Activated naive CD8-positive, alpha-beta T cell treated with anti-CD3 and anti-CD28 coated beads for 36 hours (primary cell): Measurements from ENCODE around the gene GIPC2. TPM values are rescaled to one million over a fixed set of nuclear protein-coding genes. Genes with fewer than 3 reads are reported as not detected.
A peak's percentile ranks its signal among the peaks of the same experiment; 100 is the strongest.
"Not testable (repeated sequence)": the region's sequence is repeated elsewhere in the genome, so short reads cannot be mapped to it uniquely, and the experiment has no call there.

Experiments
- DNase-seq: peaks from one replicate; pipeline ENCODE4 v3.0.0; 2021
- H3K27ac Mint-ChIP-seq: one replicate; pipeline ENCODE4 v1.8.0; 2022; ENCODE audit warnings: mild to moderate bottlenecking, moderate library complexity, mixed read lengths
- H3K27me3 Mint-ChIP-seq: one replicate; pipeline ENCODE4 v1.8.0; 2022; ENCODE audit warnings: mild to moderate bottlenecking, mixed read lengths
- H3K36me3 Mint-ChIP-seq: one replicate; pipeline ENCODE4 v1.8.0; 2021; ENCODE audit warnings: mild to moderate bottlenecking, mixed read lengths
- H3K4me1 Mint-ChIP-seq: one replicate; pipeline ENCODE4 v1.8.0; 2021; ENCODE audit warnings: mixed read lengths
- H3K4me3 Mint-ChIP-seq: one replicate; pipeline ENCODE4 v1.8.0; 2022; ENCODE audit warnings: mild to moderate bottlenecking, moderate library complexity, mixed read lengths
- H3K9me3 Mint-ChIP-seq: one replicate; pipeline ENCODE4 v1.8.0; 2022; ENCODE audit warnings: mixed read lengths
- total RNA-seq, 2 experiments: library from RNA; stranded (reverse); gene quantifications; one replicate each; pipeline ENCODE4 v1.2.3, GENCODE V29; 2021

The GIPC2 gene
- total RNA-seq, 2 experiments from 2014 or later, result 0.14 to 0.20 TPM

DNA sequence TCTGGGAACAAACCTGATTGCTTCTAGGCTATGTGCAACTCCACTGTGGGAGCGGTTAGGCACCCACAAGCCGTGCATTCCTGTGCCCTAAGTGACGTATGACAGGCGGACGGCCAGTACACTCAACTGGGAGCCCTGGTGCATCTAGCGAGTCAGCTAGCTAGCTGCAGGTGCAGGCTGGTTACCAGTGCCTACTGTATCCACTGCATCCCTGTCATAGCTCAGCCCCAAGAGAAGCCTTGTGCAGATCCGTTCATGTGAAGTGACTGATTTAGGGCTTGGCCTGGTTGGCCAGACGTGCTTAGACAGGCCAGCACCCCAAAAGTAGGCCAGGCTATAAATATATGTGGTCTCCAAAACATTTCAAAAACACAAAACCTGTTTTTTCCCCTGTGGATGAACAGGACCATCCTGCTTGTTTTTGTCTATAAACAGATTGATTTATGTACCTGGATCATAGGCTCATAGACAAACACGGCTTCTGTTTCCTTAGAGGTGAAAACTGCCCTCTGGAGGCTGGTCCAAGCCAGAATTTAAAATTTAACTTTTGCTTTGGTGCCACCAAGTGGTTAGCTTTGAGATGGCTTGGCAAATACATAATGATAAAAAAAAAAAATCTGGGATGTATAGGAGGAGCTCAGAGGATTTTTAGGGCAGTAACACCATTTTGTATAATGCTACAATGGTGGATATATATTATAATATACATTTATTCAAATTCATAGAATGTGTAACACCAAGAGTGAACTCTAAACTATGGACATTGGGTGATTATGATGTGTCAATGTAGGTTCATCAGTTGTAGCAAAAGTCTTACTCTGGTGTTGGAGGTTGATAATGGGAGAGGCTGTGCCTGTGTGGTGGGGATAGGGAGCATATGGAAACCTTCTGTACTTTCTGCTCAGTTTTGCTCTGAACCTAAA lies 68.5 kb downstream of the GIPC2 start:
- peak; percentile 47 for DNase-seq
- H3K27me3 Mint-ChIP-seq, result no peaks in the 10 kb centered on the region
- peaks cover 15% of the 10 kb centered on the region for H3K4me1 Mint-ChIP-seq
- H3K36me3 Mint-ChIP-seq, result no peaks in the 10 kb centered on the region
- no peaks in the 10 kb centered on the region for H3K9me3 Mint-ChIP-seq
- H3K4me3 Mint-ChIP-seq, result no peak overlapping the region
- no peak overlapping the region for H3K27ac Mint-ChIP-seq

- DNase-seq, H3K9me3 Mint-ChIP-seq, H3K4me1 Mint-ChIP-seq, H3K27me3 Mint-ChIP-seq, H3K4me3 Mint-ChIP-seq, H3K27ac Mint-ChIP-seq, H3K36me3 Mint-ChIP-seq: not testable (repeated sequence)
These were observed 74.7 kb downstream of the GIPC2 start for GRCh38 chr1:78120485-78120884.

DNA sequence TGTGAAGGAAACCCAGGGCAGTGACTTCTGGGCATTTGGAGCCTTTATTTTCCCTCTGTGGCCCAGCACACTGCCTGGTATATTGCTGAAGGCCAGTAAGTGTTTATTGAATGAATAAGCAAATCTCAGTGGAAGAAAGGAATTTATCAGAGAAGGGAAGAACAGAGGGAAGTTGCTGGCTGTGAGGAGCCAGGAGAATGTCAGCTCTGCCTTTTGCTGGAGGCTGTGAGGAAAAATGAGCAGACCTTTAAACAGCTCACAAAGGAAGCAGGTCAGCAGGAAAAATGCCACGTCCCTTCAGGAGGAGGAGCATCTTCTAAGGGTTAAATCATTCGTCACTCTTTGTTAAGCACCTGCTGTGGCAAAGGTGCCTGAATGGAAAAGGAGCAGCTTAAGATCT lies 75.9 kb downstream of the GIPC2 start:
- no peak for DNase-seq
- Mint-ChIP-seq H3K4me1 (no peaks in the 10 kb centered on the region), H3K27ac (no peak overlapping the region)

GRCh38 chr1:78122389-78122788 lies 76.6 kb downstream of the GIPC2 start:
- H3K36me3 Mint-ChIP-seq, result no peaks in the 10 kb centered on the region
- H3K4me3 Mint-ChIP-seq, result no peak overlapping the region
- no peaks in the 10 kb centered on the region for H3K4me1 Mint-ChIP-seq
- H3K27ac Mint-ChIP-seq, result no peak overlapping the region
- DNase-seq, result no peak
- no peaks in the 10 kb centered on the region for H3K27me3 Mint-ChIP-seq
- H3K9me3 Mint-ChIP-seq, result no peaks in the 10 kb centered on the region

More for the DNA sequence above, 75.9 kb downstream of the GIPC2 start:
- H3K9me3 Mint-ChIP-seq, result no peaks in the 10 kb centered on the region
- no peak overlapping the region for H3K4me3 Mint-ChIP-seq
- H3K27me3 Mint-ChIP-seq, result no peaks in the 10 kb centered on the region
- no peaks in the 10 kb centered on the region for H3K36me3 Mint-ChIP-seq

- Mint-ChIP-seq H3K27ac (no peak overlapping the region), H3K4me1 (no peaks in the 10 kb centered on the region), H3K27me3 (no peaks in the 10 kb centered on the region), H3K9me3 (no peaks in the 10 kb centered on the region), H3K4me3 (no peak overlapping the region), H3K36me3 (no peaks in the 10 kb centered on the region)
- no peak for DNase-seq
These were observed 80.7 kb downstream of the GIPC2 start for GRCh38 chr1:78126506-78126905.

GRCh38 chr1:78132174-78132947 lies 86.6 kb downstream of the GIPC2 start:
- no peaks in the 10 kb centered on the region for H3K27me3 Mint-ChIP-seq
- H3K27ac Mint-ChIP-seq, result no peak overlapping the region
- no peak overlapping the region for H3K4me3 Mint-ChIP-seq
- no peaks in the 10 kb centered on the region for H3K9me3 Mint-ChIP-seq
- no peak for DNase-seq
- H3K4me1 Mint-ChIP-seq, result no peaks in the 10 kb centered on the region
- no peaks in the 10 kb centered on the region for H3K36me3 Mint-ChIP-seq

GRCh38 chr1:78132948-78133322 lies 87.2 kb downstream of the GIPC2 start:
- H3K27ac Mint-ChIP-seq, result no peak overlapping the region
- H3K9me3 Mint-ChIP-seq, result no peaks in the 10 kb centered on the region
- no peaks in the 10 kb centered on the region for H3K27me3 Mint-ChIP-seq
- DNase-seq, result no peak
- no peak overlapping the region for H3K4me3 Mint-ChIP-seq
- no peaks in the 10 kb centered on the region for H3K36me3 Mint-ChIP-seq
- H3K4me1 Mint-ChIP-seq, result no peaks in the 10 kb centered on the region

DNA sequence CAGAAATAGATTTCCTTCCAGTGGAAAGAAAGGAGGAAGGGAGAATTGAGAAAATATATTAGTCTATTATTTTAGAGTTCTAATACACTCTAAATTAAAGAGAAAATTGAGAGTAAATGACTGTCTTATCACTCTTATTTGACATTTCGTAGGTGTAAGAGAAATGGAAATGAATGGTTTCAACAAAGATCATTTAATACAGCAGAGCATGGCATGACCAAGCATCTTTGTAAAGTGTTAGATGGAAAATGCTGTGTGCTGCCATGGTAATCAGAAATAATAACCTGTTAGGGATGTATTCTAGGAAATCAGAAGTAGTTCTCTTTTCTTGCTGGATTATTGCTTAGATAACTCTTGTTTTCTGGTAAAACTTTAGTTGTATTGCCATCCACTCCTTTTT lies 90.9 kb downstream of the GIPC2 start:
- Mint-ChIP-seq H3K4me1 (peaks cover 3% of the 10 kb centered on the region), H3K4me3 (no peak overlapping the region), H3K36me3 (no peaks in the 10 kb centered on the region), H3K9me3 (no peaks in the 10 kb centered on the region), H3K27me3 (no peaks in the 10 kb centered on the region), H3K27ac (no peak overlapping the region)
- DNase-seq, result no peak

DNA sequence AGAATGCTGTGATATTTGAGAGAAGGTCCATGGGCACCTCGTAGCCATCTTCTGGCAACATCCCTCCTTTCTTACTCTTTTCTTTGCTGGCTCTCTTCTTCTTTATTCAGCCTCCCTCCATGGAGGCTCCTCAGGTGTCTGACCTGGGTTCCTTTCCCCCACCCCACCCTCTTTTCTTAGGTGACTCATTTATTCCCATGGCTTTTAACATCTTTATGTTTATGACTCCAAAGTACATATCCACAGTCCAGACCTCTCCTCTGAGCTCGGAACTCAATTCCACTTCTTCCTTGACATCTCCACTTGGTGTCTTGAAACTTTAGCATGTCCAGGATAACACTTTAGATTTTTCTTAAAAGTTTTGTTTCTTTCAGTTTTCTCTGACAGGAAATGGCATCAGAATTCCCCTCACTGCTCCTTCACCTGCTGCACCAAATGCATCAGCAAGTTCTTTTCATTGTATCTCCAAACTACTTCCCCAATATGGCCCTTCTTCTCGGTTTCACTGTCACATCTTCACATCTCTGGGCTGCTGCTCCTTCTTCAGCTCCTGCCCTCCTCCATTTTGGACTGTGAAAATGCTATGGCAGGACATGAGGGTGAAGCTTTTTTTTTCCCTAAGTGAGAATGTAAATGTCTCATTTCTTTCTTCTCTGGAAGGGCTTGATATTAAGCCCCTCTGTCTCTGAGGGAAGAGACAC lies 95.9 kb downstream of the GIPC2 start:
- Mint-ChIP-seq H3K27ac (peak overlapping the region; percentile 27), H3K4me3 (no peak overlapping the region), H3K4me1 (peaks cover 18% of the 10 kb centered on the region), H3K9me3 (no peaks in the 10 kb centered on the region), H3K36me3 (no peaks in the 10 kb centered on the region), H3K27me3 (no peaks in the 10 kb centered on the region)
- DNase-seq, result no peak

DNA sequence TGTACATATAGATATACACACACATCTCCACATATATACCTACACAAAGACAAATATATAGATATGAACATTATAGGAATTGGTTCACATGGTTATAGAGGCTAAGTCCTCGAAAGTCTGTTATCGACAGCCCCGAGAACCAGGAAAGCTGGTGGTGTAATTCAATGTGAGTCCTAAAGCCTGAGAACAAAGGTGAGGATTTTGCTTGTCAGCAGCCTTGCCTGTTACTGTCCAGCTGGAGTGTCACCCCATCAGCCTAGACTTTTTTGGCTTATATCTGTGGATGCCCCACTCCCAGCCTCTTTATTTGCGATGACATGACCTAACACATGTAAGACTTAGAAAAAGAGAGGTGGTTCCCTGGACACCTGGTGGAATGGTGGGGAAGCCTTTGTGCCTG lies 97.0 kb downstream of the GIPC2 start:
- H3K4me3 Mint-ChIP-seq, result no peak overlapping the region

DNA sequence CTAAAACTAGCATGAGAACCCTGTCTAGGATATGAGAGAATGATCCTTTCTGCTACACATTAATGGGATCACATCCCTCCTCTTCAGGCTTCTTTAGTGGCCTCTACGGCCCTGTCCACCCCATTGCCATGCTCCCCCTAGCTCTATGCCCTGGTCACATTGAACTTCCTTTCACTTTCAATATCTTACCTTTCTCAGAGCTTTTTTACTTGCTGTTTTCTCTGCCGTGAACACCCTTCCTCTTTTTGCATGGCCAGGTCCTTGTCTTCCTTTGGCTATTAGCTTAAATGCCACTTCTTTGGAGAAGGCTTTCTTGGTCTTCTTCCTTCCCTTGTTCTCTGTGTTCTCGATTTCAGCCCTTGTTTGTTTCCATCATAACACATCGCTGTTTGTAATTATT lies 97.4 kb downstream of the GIPC2 start:
- Mint-ChIP-seq H3K9me3 (no peaks in the 10 kb centered on the region), H3K27me3 (peaks cover 3% of the 10 kb centered on the region), H3K36me3 (no peaks in the 10 kb centered on the region), H3K27ac (peak overlapping the region; percentile 30), H3K4me1 (peaks cover 18% of the 10 kb centered on the region), H3K4me3 (peak overlapping the region; percentile 46)
- no peak for DNase-seq

More for the DNA sequence above, 97.0 kb downstream of the GIPC2 start:
- DNase-seq, result no peak
- Mint-ChIP-seq H3K9me3 (no peaks in the 10 kb centered on the region), H3K36me3 (no peaks in the 10 kb centered on the region), H3K27ac (peak overlapping the region; percentile 30), H3K4me1 (peaks cover 18% of the 10 kb centered on the region), H3K27me3 (peaks cover 3% of the 10 kb centered on the region)

DNA sequence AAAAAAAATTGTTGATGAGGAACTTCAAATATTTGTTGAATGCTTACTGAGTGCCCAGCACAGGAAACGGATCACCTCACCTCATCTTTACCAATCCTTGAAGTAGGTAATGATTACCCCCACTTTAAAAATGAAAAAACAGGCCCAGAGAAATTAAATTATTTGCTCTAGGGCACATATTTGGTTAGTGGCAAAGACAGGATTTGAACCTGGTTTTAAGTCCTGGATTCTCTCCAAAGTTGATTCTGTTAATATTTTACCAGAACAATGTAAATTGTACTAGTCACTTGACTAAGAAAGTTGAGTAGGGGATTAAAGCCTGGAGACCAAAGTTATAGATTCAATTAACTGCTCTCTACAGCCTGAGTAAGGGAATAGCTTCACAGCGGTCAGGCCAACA lies 97.9 kb downstream of the GIPC2 start:
- peak overlapping the region; percentile 46 for H3K4me3 Mint-ChIP-seq
- H3K27me3 Mint-ChIP-seq, result peaks cover 8% of the 10 kb centered on the region
- no peaks in the 10 kb centered on the region for H3K36me3 Mint-ChIP-seq
- no peak for DNase-seq
- H3K9me3 Mint-ChIP-seq, result no peaks in the 10 kb centered on the region
- peak overlapping the region; percentile 30 for H3K27ac Mint-ChIP-seq
- H3K4me1 Mint-ChIP-seq, result peaks cover 18% of the 10 kb centered on the region

DNA sequence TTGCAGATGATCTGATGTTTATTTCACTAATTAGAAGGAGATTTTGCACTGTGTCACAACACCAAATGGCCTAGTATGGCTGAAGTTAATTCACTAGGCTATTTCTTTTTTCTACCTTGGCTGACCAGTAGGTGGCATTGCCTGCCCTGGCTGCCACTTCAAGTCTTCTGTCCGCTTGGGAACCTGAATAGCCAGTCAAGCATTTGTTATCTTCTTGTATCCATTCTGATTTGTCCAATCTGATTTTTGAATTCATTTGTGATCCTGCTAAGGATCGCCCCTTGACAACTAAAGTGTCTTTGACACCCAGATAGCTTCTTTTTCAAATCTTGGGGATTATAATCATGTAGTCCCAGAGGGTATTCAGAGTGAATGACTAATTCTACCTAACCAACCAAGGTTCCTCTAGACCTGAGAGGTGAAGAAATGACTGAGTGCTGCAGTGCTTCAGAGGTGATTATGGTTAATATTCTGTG lies 99.4 kb downstream of the GIPC2 start:
- DNase-seq, result peak; percentile 29
- peaks cover 10% of the 10 kb centered on the region for H3K27me3 Mint-ChIP-seq
- no peaks in the 10 kb centered on the region for H3K36me3 Mint-ChIP-seq

GRCh38 chr1:78146205-78146771 lies 100.5 kb downstream of the GIPC2 start:
- no peak for DNase-seq
- H3K36me3 Mint-ChIP-seq, result no peaks in the 10 kb centered on the region
- no peak overlapping the region for H3K4me3 Mint-ChIP-seq
- no peak overlapping the region for H3K27ac Mint-ChIP-seq
- H3K27me3 Mint-ChIP-seq, result peaks cover 10% of the 10 kb centered on the region
- peaks cover 18% of the 10 kb centered on the region for H3K4me1 Mint-ChIP-seq
- no peaks in the 10 kb centered on the region for H3K9me3 Mint-ChIP-seq

More for the DNA sequence above, 99.4 kb downstream of the GIPC2 start:
- Mint-ChIP-seq H3K4me1 (peaks cover 18% of the 10 kb centered on the region), H3K27ac (no peak overlapping the region), H3K9me3 (no peaks in the 10 kb centered on the region), H3K4me3 (no peak overlapping the region)

DNA sequence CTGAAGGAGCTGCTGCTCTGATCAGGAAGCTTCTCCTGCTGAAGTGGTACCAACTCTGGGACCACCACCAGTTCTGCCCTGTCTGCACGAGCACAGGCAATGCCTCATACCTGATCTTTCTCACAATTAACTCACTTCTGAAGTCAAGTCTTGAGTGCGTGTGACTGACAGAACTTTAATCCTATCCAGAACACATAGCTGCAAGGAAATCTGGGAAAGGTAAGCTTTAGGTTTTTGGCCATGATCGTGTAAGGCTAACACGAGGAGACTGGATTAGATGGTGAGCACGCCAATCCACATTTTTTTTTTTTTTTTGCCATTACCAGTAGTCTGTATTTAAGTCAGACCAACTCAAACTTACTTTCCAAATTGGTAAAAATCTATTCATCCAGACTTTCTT lies 101.3 kb downstream of the GIPC2 start:
- Mint-ChIP-seq H3K36me3 (no peaks in the 10 kb centered on the region), H3K4me3 (no peak overlapping the region), H3K27me3 (peaks cover 10% of the 10 kb centered on the region), H3K27ac (no peak overlapping the region), H3K4me1 (peaks cover 11% of the 10 kb centered on the region), H3K9me3 (no peaks in the 10 kb centered on the region)
- no peak for DNase-seq
